ENCODE results near the gene GRAMD4.

Gene GRAMD4

GRCh38 chr22:46580940-46581537 is 39.1 kb upstream of the GRAMD4 start:
- H3K79me2 ChIP-seq (ENCODE audit: low read length) = peaks cover 4% of the 10 kb centered on the region

GRCh38 chr22:46581538-46582244 is 38.5 kb upstream of the GRAMD4 start:
- Histone ChIP-seq H3K4me2 (ENCODE audit: low read depth, low read length) (no peak overlapping the region), H3K79me2 (ENCODE audit: low read length) (peaks cover 4% of the 10 kb centered on the region)

More at GRCh38 chr22:46580940-46581537, 39.1 kb upstream of the GRAMD4 start:
- Histone ChIP-seq H3K36me3 (replicated peaks; ENCODE audit: insufficient read depth, low read length) (no peaks in the 10 kb centered on the region), H2AFZ (ENCODE audit: low read length) (no peak overlapping the region), H4K20me1 (ENCODE audit: insufficient read depth, low read length) (no peaks in the 10 kb centered on the region), H3K4me2 (ENCODE audit: low read depth, low read length) (no peak overlapping the region), H3K9me2 (replicated peaks; ENCODE audit: insufficient read depth, low read length) (no peaks in the 10 kb centered on the region), H3K9ac (ENCODE audit: low read length) (no peak overlapping the region), H3K4me1 (ENCODE audit: low read length) (peaks cover 5% of the 10 kb centered on the region; the same call in 1 of the 2 replicates), H3F3A (ENCODE audit: insufficient read depth, low read length) (no peaks in the 10 kb centered on the region), H3K9me3 (replicated peaks; ENCODE audit: insufficient read depth, low read length) (no peaks in the 10 kb centered on the region), H3K27ac (ENCODE audit: low read length) (no peak overlapping the region), H3K27me3 (replicated peaks; ENCODE audit: insufficient read depth, low read length) (no peaks in the 10 kb centered on the region; the same call in 1 of the 2 replicates), H3K4me3 (ENCODE audit: low read length) (no peak overlapping the region)
- DNase-seq = no peak
- no peak for TF ChIP-seq EZH2phosphoT487 (IDR thresholded peaks at IDR 0.05; ENCODE audit: low read length)
- no peak for TF ChIP-seq EZH2 (optimal IDR thresholded peaks at IDR 0.05; ENCODE audit: low read depth, low read length)
- TF ChIP-seq, protein P1, sequence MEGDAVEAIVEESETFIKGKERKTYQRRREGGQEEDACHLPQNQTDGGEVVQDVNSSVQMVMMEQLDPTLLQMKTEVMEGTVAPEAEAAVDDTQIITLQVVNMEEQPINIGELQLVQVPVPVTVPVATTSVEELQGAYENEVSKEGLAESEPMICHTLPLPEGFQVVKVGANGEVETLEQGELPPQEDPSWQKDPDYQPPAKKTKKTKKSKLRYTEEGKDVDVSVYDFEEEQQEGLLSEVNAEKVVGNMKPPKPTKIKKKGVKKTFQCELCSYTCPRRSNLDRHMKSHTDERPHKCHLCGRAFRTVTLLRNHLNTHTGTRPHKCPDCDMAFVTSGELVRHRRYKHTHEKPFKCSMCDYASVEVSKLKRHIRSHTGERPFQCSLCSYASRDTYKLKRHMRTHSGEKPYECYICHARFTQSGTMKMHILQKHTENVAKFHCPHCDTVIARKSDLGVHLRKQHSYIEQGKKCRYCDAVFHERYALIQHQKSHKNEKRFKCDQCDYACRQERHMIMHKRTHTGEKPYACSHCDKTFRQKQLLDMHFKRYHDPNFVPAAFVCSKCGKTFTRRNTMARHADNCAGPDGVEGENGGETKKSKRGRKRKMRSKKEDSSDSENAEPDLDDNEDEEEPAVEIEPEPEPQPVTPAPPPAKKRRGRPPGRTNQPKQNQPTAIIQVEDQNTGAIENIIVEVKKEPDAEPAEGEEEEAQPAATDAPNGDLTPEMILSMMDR (IDR thresholded peaks at IDR 0.05; ENCODE audit: low read length) = no peak

DNA sequence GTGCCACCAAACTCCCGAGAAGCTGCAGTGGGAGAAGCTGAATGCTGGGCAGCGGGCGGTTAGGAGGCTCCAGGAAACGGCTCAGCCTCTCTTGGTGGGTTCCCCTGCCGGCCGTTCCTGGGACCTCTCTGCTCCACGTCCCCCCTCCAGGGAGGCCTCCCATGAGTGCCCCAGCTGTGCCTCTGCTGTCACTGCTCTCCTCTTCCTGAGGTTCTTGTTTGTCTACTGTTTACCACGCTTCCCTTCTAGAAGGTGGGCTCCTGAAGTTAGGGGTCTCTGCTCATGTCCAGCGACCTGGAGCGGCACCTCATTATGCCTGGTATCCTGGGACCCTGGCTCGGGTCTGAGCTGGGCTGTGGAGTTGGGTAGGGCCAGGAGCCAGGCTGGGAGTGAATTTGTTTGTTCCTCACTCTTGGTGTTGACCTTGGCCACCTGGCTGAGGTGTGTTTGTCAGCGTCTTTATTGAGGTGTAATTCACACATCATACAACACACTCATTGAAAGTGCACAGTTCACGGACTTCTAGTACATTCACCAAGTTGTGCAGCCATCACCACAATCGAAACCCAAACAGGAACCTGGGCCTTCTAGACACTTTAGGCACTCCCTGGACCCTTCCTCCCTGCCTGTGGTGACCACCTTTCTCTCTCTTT is 37.8 kb upstream of the GRAMD4 start:
- Histone ChIP-seq H3K27me3 (replicated peaks; ENCODE audit: insufficient read depth, low read length) (no peaks in the 10 kb centered on the region), H4K20me1 (ENCODE audit: insufficient read depth, low read length) (no peaks in the 10 kb centered on the region), H3K9me2 (replicated peaks; ENCODE audit: insufficient read depth, low read length) (no peaks in the 10 kb centered on the region), H3K36me3 (replicated peaks; ENCODE audit: insufficient read depth, low read length) (no peaks in the 10 kb centered on the region), H3K9me3 (replicated peaks; ENCODE audit: insufficient read depth, low read length) (no peaks in the 10 kb centered on the region), H3K79me2 (ENCODE audit: low read length) (peaks cover 4% of the 10 kb centered on the region), H2AFZ (ENCODE audit: low read length) (no peak overlapping the region), H3K4me2 (ENCODE audit: low read depth, low read length) (no peak overlapping the region), H3K4me1 (ENCODE audit: low read length) (peaks cover 6% of the 10 kb centered on the region), H3K4me3 (ENCODE audit: low read length) (no peak overlapping the region), H3K9ac (ENCODE audit: low read length) (no peak overlapping the region), H3F3A (ENCODE audit: insufficient read depth, low read length) (no peaks in the 10 kb centered on the region), H3K27ac (ENCODE audit: low read length) (no peak overlapping the region)
- TF ChIP-seq, protein P1 (IDR thresholded peaks at IDR 0.05; ENCODE audit: low read length) = no peak
- no peak for TF ChIP-seq EZH2phosphoT487 (IDR thresholded peaks at IDR 0.05; ENCODE audit: low read length)
- no peak for TF ChIP-seq EZH2 (optimal IDR thresholded peaks at IDR 0.05; ENCODE audit: low read depth, low read length)
- no peak for DNase-seq

More at GRCh38 chr22:46581538-46582244, 38.5 kb upstream of the GRAMD4 start:
- Histone ChIP-seq H3K4me3 (ENCODE audit: low read length) (no peak overlapping the region), H3K9me2 (replicated peaks; ENCODE audit: insufficient read depth, low read length) (no peaks in the 10 kb centered on the region), H3K9me3 (replicated peaks; ENCODE audit: insufficient read depth, low read length) (no peaks in the 10 kb centered on the region), H3K36me3 (replicated peaks; ENCODE audit: insufficient read depth, low read length) (no peaks in the 10 kb centered on the region), H3K27ac (ENCODE audit: low read length) (no peak overlapping the region), H3K4me1 (ENCODE audit: low read length) (no peaks in the 10 kb centered on the region), H3K9ac (ENCODE audit: low read length) (no peak overlapping the region), H3K27me3 (replicated peaks; ENCODE audit: insufficient read depth, low read length) (no peaks in the 10 kb centered on the region), H3F3A (ENCODE audit: insufficient read depth, low read length) (no peaks in the 10 kb centered on the region), H4K20me1 (ENCODE audit: insufficient read depth, low read length) (no peaks in the 10 kb centered on the region), H2AFZ (ENCODE audit: low read length) (no peak overlapping the region)
- DNase-seq = no peak
- TF ChIP-seq EZH2phosphoT487 (IDR thresholded peaks at IDR 0.05; ENCODE audit: low read length) = no peak
- TF ChIP-seq, protein P1 (IDR thresholded peaks at IDR 0.05; ENCODE audit: low read length) = no peak
- TF ChIP-seq EZH2 (optimal IDR thresholded peaks at IDR 0.05; ENCODE audit: low read depth, low read length) = no peak

Data from MM.1S (cell line).